WTC11 (cell line): Measurements from ENCODE around the gene SFT2D2.

Experiments
- CREB1 ChIP-seq: sonication (generic); formaldehyde crosslinking; IDR thresholded peaks from 2 replicates; pipeline ENCODE4 v1.8.0; 2023; ENCODE audit warnings: mild to moderate bottlenecking, missing genetic modification reagents
- CTCF ChIP-seq: fragments of 200-600 bp; IDR thresholded peaks from 2 replicates; pipeline ENCODE4 v1.8.0; 2022; ENCODE audit warnings: antibody characterized with exemption
- ETV6 ChIP-seq: sonication (generic); formaldehyde crosslinking; IDR thresholded peaks from 2 replicates; pipeline ENCODE4 v1.8.1; 2022; ENCODE audit warnings: mild to moderate bottlenecking, missing genetic modification reagents
- IRF1 ChIP-seq: sonication (generic); formaldehyde crosslinking; IDR thresholded peaks from 2 replicates; pipeline ENCODE4 v1.8.0; 2023; ENCODE audit warnings: missing genetic modification reagents
- NR2C2 ChIP-seq: sonication (generic); formaldehyde crosslinking; IDR thresholded peaks from 2 replicates; pipeline ENCODE4 v1.8.0; 2022; ENCODE audit warnings: mild to moderate bottlenecking, missing genetic modification reagents
- NR3C1 ChIP-seq: sonication (generic); formaldehyde crosslinking; conservative IDR thresholded peaks from 2 replicates; pipeline ENCODE4 v1.8.1; 2023; ENCODE audit warnings: low read depth, mild to moderate bottlenecking, missing genetic modification reagents
- SP1 ChIP-seq: sonication (generic); formaldehyde crosslinking; conservative IDR thresholded peaks from 2 replicates; pipeline ENCODE4 v1.8.1; 2022; ENCODE audit warnings: missing genetic modification reagents

GRCh38 chr1:168190403-168190802 lies 35.4 kb upstream of the SFT2D2 start:
- TF ChIP-seq CTCF (no peak), SP1 (CRISPR knock-in tag) (no peak), NR2C2 (CRISPR knock-in tag) (no peak), ETV6 (no peak), CREB1 (no peak), NR3C1 (CRISPR knock-in tag) (no peak), IRF1 (CRISPR knock-in tag) (no peak)
